ENCODE results near the gene THADA.

THADA gene

DNA sequence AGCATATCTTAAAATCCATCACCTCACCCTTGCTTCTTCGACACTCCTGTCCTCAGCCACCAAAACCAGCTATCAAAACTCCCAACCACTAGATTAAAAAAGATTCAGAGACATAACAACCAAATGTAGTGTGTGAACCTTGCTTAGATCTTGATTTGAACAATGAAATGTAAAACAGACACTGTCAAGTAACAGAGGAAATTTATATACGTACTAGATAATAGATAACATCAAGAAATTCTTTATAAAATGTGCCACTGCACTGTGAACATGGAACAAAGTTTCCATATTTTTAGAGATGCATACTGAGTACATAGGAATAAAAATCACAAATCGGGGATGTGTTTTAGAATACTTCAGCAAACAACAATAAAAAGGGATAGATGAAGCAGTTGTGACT is 86.0 kb downstream of the THADA start:
- no peak for DNase-seq (ENCODE audit: low read depth in 2 of 2)

DNA sequence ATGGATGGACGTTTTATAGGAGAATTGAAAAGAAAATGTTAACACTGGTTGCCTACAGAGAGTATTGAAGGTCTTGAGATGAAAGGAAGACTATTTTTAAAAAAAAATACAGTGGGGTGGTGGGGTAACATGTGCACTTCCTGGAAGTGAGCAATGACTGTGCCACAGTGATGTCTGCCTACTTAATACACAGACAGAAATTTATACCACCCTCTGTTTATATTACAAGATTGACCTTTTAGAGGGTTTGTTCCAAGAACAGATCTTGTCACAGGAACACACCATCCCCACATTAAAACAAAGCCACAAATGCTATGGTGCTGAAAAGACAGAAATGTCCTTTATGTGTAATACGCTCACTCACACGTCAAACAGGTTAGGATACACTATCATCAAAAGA is 87.6 kb downstream of the THADA start:
- DNase-seq (ENCODE audit: low read depth in 2 of 2): no peak

DNA sequence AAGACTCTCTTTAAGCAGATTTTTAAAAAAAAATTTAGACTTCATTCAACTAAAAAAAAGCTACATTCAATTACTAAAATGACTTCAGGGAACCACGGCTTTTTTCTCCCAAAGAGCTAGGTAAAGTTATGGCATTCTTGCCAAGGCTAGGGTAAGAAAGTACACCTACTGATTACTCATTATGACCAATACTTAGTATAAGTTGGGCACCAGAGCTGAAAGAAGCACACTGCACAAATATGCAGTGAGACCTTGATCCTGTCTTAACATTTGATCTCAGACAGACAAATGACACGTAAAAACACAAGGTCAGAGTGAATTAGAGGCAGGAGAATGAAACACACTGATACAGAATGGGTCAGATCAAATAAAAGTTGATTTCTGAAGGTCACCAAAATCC is 88.7 kb downstream of the THADA start:
- DNase-seq (ENCODE audit: low read depth in 2 of 2): no peak

DNA sequence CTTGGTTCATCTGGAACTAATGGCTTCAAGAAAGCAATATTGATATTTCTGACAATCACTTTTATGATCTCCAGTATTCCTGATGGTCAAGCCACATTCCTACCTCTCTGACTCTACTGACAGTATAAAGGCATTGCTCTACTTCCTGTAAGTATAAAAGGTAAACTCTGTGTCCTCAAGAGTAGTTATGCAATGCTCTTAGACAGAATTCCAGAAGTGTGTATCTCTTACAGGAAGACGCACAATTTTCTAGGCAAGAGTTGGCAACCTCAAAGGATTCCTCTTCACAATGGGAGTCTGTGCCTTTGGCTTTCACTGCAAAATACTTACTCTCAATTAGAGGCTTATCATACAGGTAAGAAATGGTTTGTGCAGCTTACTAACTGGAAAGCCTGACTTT is 100.1 kb downstream of the THADA start:
- DNase-seq (ENCODE audit: low read depth in 2 of 2): no peak

DNA sequence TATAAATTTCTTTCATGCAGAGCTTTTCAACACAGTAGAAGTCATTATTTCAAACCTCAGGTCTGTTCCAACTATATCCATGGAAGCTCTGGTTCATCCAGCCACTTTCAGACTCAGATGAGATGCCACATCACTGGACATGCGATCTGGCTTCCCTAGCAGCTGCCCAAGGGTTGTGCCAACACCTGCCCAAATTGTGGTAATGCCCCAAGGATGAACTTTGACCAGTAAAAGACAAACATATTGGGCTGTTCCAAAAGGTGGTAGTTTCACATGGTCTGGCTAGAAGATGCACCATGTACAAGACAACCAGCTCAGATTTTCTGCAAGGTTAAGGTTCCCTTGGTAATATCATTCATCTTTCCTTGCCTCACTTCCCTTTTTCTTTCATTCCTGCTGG is 101.9 kb downstream of the THADA start:
- DNase-seq (ENCODE audit: low read depth in 2 of 2): no peak

DNA sequence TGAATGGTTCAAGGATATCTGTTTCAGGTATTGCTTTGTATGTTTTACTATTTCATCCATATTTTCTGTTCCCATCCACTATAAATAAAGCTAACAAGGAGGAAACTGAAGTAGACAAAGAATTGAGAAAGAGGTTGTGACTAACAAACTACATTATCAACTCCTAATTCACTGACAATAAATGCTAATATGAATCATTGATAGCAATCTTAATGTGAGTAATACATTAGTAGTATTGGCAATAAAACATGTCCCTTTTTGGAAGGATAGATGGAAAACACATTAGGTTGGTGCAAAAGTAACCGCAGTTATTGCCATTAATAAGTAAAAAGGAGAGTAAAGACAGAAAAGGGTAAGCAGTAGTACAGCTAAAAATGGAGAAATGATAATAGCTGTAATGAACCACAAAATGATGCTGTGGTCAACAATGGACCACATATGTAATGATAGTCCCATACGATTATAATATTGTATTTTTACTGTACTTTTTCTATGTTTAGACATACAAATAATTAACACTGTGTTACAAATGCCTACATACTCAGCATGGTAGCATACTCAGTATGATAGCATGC is 104.7 kb downstream of the THADA start:
- no peak for DNase-seq (ENCODE audit: low read depth in 2 of 2)

DNA sequence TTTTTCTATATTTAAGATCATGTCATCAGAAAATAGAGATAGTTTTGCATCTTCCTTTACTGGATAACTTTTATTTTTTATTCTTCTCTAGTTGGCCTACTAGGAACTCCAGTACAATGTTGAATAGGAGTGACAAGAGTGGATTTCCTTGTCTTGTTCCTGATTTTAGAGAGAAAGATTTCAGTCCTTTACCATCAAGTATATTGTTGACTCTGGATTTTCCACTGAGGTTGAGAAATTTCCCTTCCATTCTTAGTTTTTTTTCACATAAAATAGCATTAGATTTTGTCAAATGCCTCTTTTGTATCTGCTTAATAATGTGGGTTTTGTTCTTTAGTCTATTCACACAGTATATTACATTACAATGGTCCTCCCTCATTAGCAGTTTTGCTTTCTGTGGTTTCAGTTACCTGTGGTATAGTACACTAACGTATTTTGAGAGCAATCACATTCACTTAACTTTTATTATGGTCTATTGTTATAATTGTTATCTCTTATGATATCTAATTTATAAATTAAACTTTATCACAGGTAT is 105.5 kb downstream of the THADA start:
- no peak for DNase-seq (ENCODE audit: low read depth in 2 of 2)

DNA sequence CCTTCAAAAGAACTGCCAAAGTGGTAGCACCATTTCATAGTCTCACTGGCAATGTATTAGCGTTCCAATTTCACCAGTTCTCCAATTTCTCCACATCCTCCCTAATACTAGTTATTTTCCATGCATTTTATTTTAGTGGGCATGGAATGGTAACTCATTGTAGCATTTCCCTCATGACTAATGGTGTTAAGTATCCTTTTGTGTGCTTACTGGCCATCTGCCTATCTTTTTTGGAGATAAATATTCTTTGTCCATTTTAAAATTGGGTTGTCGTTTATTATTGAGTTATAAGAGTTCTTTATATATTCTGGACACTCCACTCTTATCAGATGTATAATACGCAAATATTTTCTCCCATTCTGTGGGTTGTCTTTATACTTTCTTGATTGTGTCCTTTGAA is 107.1 kb downstream of the THADA start:
- no peak for DNase-seq (ENCODE audit: low read depth in 2 of 2)

DNA sequence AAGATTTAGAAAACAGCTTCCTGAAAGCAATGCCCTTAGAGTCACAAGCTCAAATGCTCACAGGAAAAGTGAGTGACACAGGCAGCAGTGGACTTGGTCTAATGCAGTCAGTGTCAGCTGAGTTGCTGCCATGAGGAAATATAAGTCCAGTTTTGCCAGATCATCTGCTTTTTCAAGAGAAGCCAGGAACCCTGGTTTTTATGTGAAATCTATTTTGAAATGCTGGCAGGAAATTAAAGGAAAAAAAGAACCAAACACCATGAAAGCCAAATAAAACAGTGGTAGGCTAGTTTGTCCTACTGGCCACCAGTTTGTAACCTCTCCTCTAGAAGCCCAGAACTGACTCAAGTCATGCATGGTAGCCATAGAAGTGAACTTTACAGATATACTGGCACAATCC is 109.2 kb downstream of the THADA start:
- DNase-seq (ENCODE audit: low read depth in 2 of 2): no peak

DNA sequence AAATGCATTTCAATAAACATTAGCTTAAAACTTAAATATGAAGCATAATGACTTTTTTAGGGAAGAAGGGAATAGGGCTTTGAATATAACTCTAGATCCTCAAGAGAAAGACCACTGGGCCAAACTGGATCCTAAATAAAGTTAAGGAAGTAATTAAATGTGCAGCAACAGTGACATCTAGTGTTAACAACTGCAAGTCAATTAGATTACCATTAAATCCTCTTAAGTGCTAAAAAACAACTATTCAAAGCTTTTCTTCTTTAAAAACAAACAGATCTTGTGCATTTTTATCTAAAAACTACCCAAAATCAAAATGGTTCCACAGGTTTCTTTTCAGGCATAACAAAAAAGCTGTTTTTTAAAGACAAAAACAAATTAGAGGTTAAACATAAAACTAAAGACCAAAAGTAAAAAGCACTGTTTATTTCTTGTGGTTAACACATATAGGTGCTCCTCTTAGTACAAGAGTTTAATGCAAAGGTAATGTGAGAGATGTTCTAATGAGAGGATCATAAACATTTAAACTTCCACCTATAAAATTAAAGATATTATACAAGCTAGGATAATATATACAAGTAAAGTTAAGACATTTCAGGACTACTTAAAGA is 111.4 kb downstream of the THADA start:
- DNase-seq (ENCODE audit: low read depth in 2 of 2): no peak

DNA sequence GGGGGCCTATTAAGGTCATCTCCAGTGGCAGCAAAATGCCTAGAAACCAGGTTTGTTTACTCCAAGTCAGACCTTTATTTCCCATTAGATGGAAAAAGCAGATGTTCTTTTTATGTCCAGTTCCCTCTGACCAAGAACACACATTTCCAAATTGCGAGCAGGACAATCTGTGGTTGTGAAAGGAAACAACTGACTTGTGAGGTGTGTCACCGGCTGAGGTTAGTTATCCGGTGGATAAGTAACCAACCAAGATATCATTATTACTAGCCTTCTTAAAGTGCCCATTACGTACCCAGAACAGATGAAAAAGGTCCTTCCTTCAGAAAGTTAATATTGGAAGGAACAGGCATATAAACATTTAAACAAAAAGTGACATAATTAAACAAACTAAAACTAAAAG is 112.9 kb downstream of the THADA start:
- DNase-seq (ENCODE audit: low read depth in 2 of 2): no peak

DNA sequence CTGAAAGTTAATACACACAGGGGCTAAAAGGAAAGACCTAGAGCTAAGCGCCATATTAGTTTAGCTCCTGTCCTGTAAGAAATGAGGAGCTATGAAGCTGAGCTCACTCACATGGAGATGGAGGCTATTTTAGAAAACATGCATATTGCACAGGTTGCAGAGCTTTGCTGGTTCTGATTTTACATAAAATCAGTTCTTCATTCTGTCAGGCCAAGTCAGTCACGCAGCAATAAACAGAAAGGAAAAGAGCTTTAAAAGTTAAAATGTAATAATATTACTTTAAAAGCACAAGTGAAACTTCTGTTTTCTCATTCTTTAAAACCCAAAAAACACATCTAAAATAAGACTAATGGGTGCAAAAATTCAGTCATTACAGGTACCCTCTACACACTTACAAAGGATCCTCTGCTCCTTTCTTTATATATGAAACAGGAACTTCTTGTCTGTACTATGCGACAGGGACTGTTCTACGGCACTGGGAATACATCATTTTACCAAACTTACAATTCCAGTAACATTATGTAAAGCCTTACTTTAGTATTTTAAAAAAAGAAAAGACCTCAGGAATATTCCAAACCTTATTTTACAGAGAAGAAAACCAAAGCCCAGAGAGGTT is 113.8 kb downstream of the THADA start:
- no peak for DNase-seq (ENCODE audit: low read depth in 2 of 2)

DNA sequence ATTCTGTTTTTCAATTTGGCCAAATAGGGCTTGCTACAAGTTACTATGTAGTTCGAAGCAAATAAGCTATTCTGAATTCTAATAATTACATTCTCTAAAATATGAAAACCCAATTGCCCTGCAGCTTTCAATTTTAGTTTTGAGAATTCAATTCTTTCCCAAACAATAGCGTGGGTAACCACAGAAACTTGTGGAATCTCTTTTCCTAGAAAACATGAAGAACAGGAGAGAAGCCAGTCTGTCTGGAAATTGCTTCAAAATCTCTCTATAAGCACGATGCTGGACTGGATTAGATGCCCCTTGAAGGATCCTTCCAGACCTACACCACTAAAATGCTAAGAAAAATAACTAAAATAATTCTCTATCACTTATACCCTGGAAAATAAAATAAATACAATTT is 115.0 kb downstream of the THADA start:
- DNase-seq (ENCODE audit: low read depth in 2 of 2): no peak

DNA sequence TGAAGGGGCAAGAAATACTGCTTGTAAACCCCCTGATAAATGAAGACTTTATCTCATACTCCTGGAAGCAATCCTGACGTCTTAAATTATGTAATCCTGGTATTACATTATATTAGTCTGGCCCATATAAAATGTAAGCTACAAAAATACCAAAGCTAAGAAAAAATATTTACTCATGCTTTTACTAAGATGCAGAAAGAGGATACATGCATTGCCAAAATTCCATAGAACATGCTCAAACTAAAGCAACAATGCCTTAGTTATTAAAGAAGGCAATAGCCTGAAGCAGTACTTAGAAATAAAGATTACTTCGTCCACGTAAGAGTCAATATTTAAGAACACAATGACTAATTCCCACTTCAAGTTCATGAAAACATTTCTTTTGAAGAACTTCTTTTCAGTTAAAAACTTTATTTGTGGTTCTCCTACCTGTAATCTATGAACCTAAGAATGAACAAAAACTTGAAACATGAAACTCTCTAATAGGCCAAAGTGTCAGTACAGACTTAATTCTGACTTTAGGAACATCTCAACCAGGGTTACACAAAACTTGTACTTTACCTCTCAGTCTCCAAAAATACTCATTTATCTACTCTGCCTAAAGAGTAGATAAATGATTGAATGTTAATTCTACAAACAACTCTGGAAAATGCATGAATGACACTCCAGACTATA is 117.3 kb downstream of the THADA start:
- DNase-seq (ENCODE audit: low read depth in 2 of 2): no peak

DNA sequence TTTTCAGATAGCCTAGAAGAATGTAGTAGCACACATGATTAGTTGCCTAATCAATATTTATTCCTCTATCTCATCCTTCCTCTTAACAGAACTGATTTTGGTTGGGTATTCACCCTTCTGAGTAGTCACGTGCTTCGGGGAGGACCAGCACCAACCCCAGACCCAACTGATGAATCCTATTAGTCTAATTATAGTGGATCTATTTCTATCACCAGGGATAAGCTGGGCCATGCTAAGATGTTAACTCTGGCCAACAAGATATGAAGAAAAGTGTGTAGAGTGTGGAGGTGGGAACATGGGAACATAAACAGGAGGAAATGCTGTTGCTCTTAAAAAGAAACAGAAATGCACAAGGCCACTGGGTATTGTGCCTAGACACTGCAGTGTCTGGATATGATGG is 119.9 kb downstream of the THADA start:
- DNase-seq (ENCODE audit: low read depth in 2 of 2): no peak

DNA sequence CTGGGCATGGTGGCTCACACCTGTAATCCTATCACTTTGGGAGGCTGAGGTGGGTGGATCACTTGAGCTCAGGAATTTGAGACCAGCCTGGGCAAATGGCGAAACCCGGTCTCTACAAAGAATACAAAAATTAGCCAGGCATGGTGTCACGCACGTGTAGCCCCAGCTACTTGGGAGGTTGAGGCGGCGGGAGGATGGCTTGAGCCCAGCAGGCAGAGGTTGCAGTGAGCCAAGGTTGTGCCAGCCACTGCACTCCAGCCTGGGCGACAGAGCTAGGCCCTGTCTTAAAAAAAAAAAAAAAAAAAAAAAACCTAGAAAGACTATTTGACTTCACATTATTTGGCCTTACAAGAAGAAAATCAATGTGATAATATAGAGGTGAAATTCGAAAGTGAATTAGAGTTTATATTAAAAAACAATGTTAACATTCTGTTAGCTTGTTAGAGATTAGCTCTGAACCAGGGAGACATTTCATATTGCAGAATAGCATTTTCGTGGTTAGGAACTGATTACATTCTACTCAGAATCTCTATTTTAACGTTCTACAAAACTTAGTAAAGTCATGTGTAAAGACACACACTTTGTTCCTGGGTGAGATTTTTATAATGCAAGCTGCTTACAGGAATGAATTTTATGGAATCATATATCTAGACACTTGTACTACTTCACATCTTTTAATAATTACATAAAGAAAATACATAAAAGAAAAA is 120.5 kb downstream of the THADA start:
- DNase-seq (ENCODE audit: low read depth in 2 of 2): no peak

DNA sequence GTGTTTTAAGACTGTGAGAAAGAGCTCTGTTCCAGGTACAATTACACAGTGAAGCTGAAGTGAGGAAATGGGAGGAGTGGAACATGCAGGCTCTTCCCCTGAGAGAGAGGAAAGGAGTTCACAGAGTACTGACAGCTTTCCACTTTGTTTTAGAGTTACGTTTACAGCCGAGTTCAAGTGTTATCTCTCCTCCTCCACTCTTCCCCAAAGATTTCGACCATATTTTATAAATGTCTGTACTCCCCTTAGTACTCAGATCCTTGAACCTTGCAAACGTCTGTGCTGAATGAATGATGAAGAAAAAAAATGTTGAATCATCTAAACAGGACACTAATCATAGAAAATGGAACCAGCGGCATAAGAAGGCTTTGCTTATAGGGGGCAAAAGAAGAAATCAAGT is 121.6 kb downstream of the THADA start:
- DNase-seq (ENCODE audit: low read depth in 2 of 2): no peak

DNA sequence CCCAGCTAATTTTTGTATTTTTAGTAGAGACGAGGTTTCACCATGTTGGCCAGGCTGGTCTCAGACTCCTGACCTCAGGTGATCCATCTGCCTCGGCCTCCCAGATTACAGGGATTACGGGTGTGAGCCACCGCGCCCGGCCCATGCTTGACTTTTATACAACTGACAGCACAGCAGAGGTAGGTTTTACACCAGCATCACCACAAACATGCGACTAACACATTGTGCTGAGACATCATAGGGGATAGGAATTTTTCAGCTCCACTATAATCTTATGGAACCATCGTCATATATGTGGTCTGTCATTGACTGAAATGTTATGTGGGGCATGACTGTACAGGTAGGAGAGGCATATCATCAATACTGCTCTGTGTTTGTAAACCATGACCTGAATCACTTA is 122.1 kb downstream of the THADA start:
- no peak for DNase-seq (ENCODE audit: low read depth in 2 of 2)

DNA sequence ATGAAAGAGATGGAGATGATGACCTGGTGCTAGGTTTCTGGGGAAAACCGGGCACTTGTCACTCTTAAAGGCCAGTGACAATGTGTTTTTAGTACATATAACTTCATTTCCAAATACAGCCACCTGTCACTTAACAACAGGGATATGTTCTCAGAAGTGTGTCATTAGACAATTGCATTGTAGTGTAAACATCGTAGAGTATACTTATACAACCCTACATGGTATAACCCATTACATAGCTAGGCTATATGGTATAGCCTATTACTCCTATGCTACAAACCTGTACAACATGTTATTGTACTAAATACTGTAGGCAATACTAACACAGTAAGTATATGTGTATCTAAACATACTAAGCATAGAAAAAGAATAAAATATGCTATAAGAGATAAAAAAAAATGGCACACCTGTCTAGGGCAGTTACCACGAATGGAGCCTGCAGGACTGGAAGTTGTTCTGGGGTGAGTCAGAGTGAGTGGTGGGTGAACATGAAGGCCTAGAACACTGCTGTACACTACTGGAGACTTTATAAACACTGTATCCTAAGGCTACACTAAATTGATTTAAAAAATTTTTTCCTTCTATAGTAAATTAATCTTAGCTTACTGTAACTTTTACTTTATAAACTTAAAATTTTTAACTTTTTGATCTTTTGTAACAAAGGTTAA is 123.2 kb downstream of the THADA start:
- DNase-seq (ENCODE audit: low read depth in 2 of 2): no peak

DNA sequence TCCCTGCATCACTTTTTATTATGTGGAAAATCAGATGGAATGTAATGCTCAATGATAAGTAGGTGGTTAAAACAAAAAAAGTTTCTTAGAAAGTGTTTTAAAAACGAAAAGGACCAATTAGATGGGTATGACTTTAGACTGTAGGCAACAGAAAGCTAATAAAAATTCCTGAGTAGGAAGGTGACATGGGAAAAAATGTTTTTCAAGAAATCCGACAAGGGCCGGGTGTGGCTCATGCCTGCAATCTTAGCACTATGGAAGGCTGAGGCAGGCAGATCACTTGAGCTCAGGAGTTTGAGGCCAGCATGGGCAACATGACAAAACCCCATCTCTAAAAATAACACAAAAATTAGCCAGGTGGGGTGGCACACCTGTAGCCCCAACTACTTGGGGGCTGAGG is 126.1 kb downstream of the THADA start:
- no peak for DNase-seq (ENCODE audit: low read depth in 2 of 2)

DNA sequence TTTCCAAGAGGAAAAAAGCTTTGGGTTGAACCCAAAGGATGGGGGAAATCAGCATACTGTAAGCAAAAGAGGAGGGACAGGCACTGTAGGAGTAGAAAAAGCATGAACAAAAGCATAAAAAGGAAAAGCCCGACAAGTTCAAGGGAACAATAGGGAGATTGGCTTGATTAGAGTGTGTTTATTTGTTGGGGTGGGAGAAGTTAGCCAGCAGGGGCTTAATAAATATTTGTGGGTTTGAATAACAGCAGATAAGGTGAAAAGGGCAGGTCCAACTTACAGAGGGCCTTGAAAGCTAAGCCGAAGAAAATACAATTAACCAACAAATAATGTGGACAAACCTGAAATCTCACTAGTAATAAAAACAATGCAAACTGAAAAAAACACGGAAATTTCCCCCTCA is 126.7 kb downstream of the THADA start:
- no peak for DNase-seq (ENCODE audit: low read depth in 2 of 2)

DNA sequence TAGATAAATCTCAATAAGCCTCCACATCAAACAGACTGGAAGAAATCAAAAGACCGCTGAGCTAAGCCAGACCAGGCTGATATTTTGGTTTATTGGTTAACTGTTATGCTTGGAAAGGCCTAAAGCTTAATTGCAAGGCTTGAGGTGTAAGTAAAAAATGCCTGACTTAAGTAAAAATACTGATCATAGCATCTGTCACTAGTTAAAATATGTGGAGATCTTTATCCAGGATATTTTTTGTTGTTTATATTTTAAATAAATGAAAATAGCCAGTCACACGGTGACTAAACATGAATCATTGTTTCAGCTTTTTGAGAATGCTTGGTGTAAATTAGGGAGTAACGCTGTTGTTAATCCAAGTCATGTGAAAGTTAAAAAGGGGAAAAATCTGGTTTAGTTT is 127.9 kb downstream of the THADA start:
- no peak for DNase-seq (ENCODE audit: low read depth in 2 of 2)

Measured in stimulated activated CD4-positive, alpha-beta T cell treated with anti-CD3 and anti-CD28 coated beads, Interleukin-1b, Interleukin-23, amount 100 ng/mL, for 4 hours (primary cell).